Measurements from ENCODE around the gene GABRG3. TPM values are rescaled to one million over a fixed set of nuclear protein-coding genes. Genes with fewer than 3 reads are reported as not detected.

The GABRG3 gene
- total and polyA plus RNA-seq, 4 donors: 0.02 to 0.19 TPM; not detected in 2

GRCh38 chr15:27429577-27429976, 458.6 kb downstream of the GABRG3 start:
- no peaks in the 10 kb centered on the region for H3K36me3 ChIP-seq (ENCODE audit: control insufficient read depth in 4 of 4, insufficient read depth in 3 of 4, low read depth in 1 of 4, low read length in 3 of 4)
- TF ChIP-seq SP1 (IDR thresholded peaks at IDR 0.05) (no peak), JUND (IDR thresholded peaks at IDR 0.05) (no peak), HNF4G (IDR thresholded peaks at IDR 0.05) (no peak), FOXA1 (IDR thresholded peaks at IDR 0.05) (no peak), NR2F2 (IDR thresholded peaks at IDR 0.05) (no peak), FOXA2 (IDR thresholded peaks at IDR 0.05) (no peak), RAD21 (IDR thresholded peaks at IDR 0.05) (no peak), RXRA (IDR thresholded peaks at IDR 0.05) (no peak), TAF1 (conservative IDR thresholded peaks at IDR 0.05) (no peak), ATF3 (IDR thresholded peaks at IDR 0.05) (no peak), GABPA (IDR thresholded peaks at IDR 0.05 in 1 of 2, conservative IDR thresholded peaks at IDR 0.05 in 1 of 2) (no peak)
- TF ChIP-seq, protein P1, sequence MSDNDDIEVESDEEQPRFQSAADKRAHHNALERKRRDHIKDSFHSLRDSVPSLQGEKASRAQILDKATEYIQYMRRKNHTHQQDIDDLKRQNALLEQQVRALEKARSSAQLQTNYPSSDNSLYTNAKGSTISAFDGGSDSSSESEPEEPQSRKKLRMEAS (IDR thresholded peaks at IDR 0.05): no peak
- TF ChIP-seq, protein P2, sequence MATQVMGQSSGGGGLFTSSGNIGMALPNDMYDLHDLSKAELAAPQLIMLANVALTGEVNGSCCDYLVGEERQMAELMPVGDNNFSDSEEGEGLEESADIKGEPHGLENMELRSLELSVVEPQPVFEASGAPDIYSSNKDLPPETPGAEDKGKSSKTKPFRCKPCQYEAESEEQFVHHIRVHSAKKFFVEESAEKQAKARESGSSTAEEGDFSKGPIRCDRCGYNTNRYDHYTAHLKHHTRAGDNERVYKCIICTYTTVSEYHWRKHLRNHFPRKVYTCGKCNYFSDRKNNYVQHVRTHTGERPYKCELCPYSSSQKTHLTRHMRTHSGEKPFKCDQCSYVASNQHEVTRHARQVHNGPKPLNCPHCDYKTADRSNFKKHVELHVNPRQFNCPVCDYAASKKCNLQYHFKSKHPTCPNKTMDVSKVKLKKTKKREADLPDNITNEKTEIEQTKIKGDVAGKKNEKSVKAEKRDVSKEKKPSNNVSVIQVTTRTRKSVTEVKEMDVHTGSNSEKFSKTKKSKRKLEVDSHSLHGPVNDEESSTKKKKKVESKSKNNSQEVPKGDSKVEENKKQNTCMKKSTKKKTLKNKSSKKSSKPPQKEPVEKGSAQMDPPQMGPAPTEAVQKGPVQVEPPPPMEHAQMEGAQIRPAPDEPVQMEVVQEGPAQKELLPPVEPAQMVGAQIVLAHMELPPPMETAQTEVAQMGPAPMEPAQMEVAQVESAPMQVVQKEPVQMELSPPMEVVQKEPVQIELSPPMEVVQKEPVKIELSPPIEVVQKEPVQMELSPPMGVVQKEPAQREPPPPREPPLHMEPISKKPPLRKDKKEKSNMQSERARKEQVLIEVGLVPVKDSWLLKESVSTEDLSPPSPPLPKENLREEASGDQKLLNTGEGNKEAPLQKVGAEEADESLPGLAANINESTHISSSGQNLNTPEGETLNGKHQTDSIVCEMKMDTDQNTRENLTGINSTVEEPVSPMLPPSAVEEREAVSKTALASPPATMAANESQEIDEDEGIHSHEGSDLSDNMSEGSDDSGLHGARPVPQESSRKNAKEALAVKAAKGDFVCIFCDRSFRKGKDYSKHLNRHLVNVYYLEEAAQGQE (IDR thresholded peaks at IDR 0.05): no peak
- TF ChIP-seq, protein P3, sequence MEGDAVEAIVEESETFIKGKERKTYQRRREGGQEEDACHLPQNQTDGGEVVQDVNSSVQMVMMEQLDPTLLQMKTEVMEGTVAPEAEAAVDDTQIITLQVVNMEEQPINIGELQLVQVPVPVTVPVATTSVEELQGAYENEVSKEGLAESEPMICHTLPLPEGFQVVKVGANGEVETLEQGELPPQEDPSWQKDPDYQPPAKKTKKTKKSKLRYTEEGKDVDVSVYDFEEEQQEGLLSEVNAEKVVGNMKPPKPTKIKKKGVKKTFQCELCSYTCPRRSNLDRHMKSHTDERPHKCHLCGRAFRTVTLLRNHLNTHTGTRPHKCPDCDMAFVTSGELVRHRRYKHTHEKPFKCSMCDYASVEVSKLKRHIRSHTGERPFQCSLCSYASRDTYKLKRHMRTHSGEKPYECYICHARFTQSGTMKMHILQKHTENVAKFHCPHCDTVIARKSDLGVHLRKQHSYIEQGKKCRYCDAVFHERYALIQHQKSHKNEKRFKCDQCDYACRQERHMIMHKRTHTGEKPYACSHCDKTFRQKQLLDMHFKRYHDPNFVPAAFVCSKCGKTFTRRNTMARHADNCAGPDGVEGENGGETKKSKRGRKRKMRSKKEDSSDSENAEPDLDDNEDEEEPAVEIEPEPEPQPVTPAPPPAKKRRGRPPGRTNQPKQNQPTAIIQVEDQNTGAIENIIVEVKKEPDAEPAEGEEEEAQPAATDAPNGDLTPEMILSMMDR (IDR thresholded peaks at IDR 0.05; ENCODE audit: low read depth, low read length, missing input control): no peak
- TF ChIP-seq, protein P4, sequence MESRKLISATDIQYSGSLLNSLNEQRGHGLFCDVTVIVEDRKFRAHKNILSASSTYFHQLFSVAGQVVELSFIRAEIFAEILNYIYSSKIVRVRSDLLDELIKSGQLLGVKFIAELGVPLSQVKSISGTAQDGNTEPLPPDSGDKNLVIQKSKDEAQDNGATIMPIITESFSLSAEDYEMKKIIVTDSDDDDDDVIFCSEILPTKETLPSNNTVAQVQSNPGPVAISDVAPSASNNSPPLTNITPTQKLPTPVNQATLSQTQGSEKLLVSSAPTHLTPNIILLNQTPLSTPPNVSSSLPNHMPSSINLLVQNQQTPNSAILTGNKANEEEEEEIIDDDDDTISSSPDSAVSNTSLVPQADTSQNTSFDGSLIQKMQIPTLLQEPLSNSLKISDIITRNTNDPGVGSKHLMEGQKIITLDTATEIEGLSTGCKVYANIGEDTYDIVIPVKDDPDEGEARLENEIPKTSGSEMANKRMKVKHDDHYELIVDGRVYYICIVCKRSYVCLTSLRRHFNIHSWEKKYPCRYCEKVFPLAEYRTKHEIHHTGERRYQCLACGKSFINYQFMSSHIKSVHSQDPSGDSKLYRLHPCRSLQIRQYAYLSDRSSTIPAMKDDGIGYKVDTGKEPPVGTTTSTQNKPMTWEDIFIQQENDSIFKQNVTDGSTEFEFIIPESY (IDR thresholded peaks at IDR 0.05): no peak
- 87% methylated on average over 4 of the region's 4 CpGs for WGBS
- H3K4me3 ChIP-seq (ENCODE audit: low read depth in 1 of 3, low read length in 3 of 3): no peak overlapping the region
- no peak for DNase-seq (ENCODE audit: low spot score)
- no peaks in the 10 kb centered on the region for H3K4me1 ChIP-seq (ENCODE audit: control insufficient read depth in 4 of 4, insufficient read depth in 4 of 4, low read length in 3 of 4)
- H3K9me3 ChIP-seq (ENCODE audit: control insufficient read depth in 4 of 4, low read length in 3 of 4): peaks cover 0 to 3% (median 1%) of the 10 kb centered on the region in 4 donors
- H3K9ac ChIP-seq (ENCODE audit: low read depth in 1 of 2, low read length in 2 of 2): no peak overlapping the region
- no peak overlapping the region for H3K27ac ChIP-seq (ENCODE audit: low read depth in 1 of 2, low read length in 2 of 2)
- no peaks in the 10 kb centered on the region for H3K27me3 ChIP-seq (ENCODE audit: control insufficient read depth in 4 of 4, insufficient read depth in 4 of 4, low read length in 3 of 4)

DNA sequence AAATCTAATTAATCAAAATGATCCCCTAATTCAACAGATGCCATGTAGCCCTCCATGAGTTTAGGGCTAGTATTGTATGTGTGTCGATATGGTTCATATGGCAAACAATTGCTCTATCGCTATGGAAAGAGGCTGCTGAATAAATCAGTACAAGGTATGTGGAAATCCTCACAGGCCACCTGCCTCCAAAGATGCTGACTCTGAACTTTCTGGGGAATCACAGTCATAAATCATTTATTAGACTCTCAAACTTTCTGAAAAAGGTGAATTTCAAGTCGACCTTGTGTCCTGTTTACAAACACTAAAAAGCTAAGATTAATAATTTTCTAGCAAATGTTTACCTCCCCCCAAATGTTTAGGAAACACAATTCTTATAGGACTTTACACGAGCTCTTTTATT, 462.6 kb downstream of the GABRG3 start:
- Histone ChIP-seq H3K4me1 (ENCODE audit: control insufficient read depth in 4 of 4, insufficient read depth in 4 of 4, low read length in 3 of 4) (no peaks in the 10 kb centered on the region), H3K4me3 (ENCODE audit: low read depth in 1 of 3, low read length in 3 of 3) (no peak overlapping the region), H3K9ac (ENCODE audit: low read depth in 1 of 2, low read length in 2 of 2) (no peak overlapping the region), H3K36me3 (ENCODE audit: control insufficient read depth in 4 of 4, insufficient read depth in 3 of 4, low read depth in 1 of 4, low read length in 3 of 4) (no peaks in the 10 kb centered on the region), H3K27me3 (ENCODE audit: control insufficient read depth in 4 of 4, insufficient read depth in 4 of 4, low read length in 3 of 4) (no peaks in the 10 kb centered on the region), H3K9me3 (ENCODE audit: control insufficient read depth in 4 of 4, low read length in 3 of 4) (peaks cover 0 to 8% (median 2%) of the 10 kb centered on the region in 4 donors), H3K27ac (ENCODE audit: low read depth in 1 of 2, low read length in 2 of 2) (no peak overlapping the region)
- DNase-seq (ENCODE audit: low spot score): no peak
- no peak for TF ChIP-seq FOXA2 (IDR thresholded peaks at IDR 0.05)
- TF ChIP-seq FOXA1 (IDR thresholded peaks at IDR 0.05): no peak
- no peak for TF ChIP-seq GABPA (IDR thresholded peaks at IDR 0.05 in 1 of 2, conservative IDR thresholded peaks at IDR 0.05 in 1 of 2)
- no peak for TF ChIP-seq NR2F2 (IDR thresholded peaks at IDR 0.05)
- no peak for TF ChIP-seq HNF4A (conservative IDR thresholded peaks at IDR 0.05)
- no peak for TF ChIP-seq TAF1 (conservative IDR thresholded peaks at IDR 0.05)
- no peak for TF ChIP-seq RAD21 (IDR thresholded peaks at IDR 0.05)
- no peak for TF ChIP-seq SP1 (IDR thresholded peaks at IDR 0.05)
- TF ChIP-seq, protein P4 (IDR thresholded peaks at IDR 0.05): no peak
- no peak for TF ChIP-seq EGR1 (IDR thresholded peaks at IDR 0.05; ENCODE audit: low read depth in 2 of 2)
- no peak for TF ChIP-seq JUND (IDR thresholded peaks at IDR 0.05)
- no peak for TF ChIP-seq RXRA (IDR thresholded peaks at IDR 0.05)
- 63% methylated on average over 4 of the region's 4 CpGs for WGBS

Data from liver (tissue), 9 donors.